ENCODE measurements around the gene ZNF335.

DNA sequence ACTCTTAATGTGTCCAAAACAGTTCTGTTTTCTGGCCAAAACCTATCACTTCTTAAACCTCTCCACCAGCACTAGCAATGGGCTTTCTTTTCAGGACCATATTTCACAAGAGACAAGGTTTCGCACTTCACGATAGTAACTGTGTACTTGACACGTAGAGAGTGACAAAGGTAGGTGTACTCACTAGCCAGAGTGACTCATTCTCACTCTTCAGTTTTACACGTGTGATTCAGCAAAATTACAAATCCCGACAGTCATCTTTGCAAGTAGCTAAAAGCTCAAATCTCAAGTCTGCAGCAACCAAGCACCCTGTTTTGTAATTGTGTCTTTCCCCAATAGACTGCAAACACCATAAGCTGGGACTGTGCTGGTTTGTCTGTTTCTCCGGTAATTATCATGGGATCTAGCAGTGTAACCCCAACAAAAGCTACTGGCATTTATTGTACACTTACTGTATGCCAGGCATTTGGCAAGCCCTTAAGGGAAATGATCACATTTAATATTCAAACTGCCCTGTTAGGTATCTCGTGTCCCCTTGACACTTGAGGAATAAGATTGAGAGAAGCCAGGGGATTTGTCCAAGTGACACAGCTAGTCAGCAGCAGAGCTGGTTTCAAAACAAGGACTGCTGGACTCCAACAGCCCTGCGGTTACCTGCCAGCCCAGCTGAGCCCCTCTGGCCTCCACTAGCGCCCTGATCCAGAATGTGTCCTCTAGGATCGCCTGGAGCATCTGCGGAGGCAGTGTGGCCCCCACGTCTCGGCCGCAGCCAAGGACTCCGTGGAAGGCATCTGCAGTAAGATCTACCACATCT is 27.6 kb downstream of the ZNF335 start:
- no peak for TF ChIP-seq POLR2AphosphoS5 (IDR thresholded peaks at IDR 0.05; ENCODE audit: low read depth, low read length)
- TF ChIP-seq REST (IDR thresholded peaks at IDR 0.05; ENCODE audit: insufficient read depth in 1 of 2, low read depth in 2 of 2, low read length in 2 of 2), result no peak
- no peak for TF ChIP-seq SIN3A (IDR thresholded peaks at IDR 0.05; ENCODE audit: borderline replicate concordance, insufficient read depth, low read length)
- TF ChIP-seq TAF1 (IDR thresholded peaks at IDR 0.05; ENCODE audit: borderline replicate concordance, insufficient read depth, low read length), result no peak
